ENCODE data around the gene HSD17B2.
A peak's percentile ranks its signal among the peaks of the same experiment; 100 is the strongest.
"Not testable (repeated sequence)": the region's sequence is repeated elsewhere in the genome, so short reads cannot be mapped to it uniquely, and the experiment has no call there.

Gene HSD17B2

DNA sequence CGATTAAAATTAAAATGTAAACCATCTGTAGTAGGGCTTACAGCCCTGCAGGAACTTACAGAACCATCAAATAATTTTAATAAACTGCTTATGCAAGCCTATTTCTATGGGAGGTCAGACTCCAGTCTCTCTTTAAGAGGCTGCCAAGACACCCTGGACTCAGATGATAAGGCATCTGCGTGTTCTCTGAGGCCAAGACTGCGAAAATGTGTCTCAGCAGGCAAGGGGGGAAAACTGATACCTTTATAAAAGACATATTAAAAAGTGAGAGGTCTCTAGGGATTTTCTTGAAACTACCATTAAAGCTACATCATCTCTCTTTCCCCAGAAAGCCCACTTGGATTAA, 102.7 kb downstream of the HSD17B2 start:
- DNase-seq = no peak

DNA sequence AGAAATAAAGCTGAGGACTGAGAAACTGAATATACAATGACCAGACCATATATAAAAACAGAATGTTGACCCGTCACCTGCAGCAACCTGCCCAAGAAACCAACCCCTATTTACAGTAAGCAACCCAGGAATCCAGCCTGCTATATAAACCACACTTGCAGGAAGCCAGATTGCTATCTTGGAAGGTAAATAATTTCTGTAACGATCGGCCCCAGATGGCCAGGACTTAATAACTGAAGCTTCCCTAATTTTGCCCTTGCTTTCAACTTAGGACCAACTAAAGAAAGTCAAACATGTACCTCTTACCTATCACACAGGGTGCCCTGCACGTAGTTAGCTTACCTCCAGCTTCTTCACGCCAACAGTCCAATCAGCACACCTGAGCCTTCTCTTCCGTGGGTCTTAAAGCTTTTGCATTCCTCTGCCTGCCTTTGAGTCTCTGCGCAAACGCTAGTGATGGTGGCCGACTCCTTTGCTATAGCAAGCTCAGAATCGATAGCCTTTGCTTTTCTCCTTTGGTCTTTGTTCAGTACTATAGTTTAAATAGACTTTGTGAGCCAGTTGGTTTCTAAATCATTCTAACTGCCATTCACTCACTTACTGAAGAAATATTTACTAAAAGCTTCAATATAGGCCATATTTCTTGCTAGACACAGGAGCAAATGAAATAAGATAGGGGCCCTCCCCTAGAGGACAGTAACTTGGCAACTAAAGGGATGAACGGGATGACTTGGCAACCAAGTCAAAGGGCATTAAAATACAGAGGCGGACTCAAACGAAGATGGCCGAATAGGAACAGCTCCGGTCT, 103.6 kb downstream of the HSD17B2 start:
- DNase-seq = no peak

DNA sequence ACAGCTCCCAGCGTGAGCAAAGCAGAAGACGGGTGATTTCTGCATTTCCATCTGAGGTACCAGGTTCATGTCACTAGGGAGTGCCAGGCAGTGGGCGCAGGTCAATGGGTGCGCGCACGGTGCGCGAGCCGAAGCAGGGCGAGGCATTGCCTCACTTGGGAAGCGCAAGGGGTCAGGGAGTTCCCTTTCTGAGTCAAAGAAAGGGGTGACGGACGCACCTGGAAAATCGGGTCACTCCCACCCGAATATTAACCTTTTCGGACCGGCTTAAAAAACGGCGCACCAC, 104.2 kb downstream of the HSD17B2 start:
- not testable (repeated sequence) for DNase-seq

DNA sequence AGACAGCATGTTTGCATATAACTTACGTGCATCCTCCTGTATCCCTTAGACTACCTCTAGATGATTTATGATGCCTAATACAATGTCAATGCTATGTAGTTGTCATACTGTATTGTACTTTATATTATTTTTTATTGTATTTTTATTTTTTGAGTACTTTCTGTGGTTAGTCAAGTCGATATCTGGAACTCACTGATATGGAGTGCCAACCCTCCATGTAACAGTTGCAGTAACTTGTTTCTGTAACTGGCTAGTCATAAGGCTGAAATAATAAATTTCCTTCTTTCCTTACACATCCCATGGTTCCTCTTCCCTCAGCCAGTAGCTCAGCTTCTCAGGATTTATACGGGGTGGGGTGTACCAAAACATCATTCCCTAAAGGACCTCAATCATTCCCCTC, 111.5 kb downstream of the HSD17B2 start:
- DNase-seq = no peak

DNA sequence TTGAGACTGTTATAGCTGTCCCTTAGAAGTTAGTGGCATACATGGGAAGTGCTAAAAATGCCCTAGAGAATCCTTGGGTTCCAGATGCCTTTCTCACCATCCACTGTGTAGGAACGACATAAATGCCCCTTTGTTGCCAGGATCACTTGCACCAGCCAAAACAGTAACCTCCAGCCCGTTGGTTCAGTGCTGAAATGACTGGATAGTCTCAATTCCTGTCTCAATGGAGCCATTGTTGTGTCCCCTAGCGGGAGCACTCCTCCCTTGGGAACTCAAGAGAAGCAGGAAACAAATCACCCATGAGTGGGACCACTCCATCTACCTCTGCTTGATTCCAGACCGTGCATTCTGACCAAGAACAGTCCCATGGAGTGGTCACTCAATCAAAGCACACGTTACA, 111.9 kb downstream of the HSD17B2 start:
- peak; percentile 66 for DNase-seq

- no peak for DNase-seq
Observed at GRCh38 chr16:82147546-82147945, 112.5 kb downstream of the HSD17B2 start.
